GM19023 (cell line): Measurements from ENCODE around the gene MEN1.

Experiments
- ATAC-seq: cut with Tn5 transposase; IDR thresholded peaks from one replicate; pipeline ENCODE4 v1.9.1; 2021; ENCODE audit warnings: mild to moderate bottlenecking, moderate library complexity; ENCODE audit not compliant: unreplicated experiment

The MEN1 gene

DNA sequence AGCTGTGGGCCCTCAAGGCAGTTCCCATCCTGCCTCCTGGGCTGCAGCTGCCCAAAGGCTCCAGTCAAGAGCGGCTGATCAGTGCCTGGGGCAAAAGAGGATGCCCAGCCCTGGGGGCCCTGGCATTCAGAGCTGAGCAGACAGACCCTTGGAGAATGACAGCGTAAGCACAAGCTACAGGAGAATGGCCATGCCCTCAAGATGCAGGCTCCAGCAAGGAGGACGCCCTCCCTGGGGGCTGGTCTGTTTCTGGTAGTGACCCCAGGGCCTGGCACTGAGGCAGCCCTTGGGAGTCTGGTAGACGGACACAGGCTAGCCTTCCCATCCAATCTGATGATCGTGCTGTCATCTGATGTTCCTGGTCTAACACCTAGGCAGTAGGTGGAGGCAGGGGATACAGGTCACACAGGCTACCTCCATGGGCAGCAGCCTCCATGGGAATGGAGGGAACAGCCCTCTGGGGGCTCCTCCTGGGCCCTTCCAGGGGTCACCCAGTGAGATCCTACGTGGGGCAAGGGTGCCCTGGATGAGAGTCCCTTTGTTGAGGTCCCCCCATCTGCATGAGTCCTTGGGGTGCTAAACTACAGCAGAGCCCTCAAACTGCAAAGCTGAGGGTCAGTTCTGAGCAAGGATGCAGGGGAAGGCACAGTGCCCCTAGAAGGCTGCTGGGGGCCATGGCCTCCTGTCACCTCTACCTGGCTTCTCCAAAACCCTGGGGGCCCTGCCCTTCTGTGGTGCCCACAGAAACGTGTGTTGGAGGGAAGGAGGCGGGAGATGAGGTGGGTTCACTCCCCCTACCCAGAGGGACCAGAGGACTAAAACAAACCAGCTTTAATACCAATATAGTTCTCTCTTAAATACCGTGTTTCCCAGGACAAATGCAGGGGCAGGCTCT, 21.8 kb downstream of the MEN1 start:
- ATAC-seq, result no peak

GRCh38 chr11:64787526-64788320, 22.6 kb downstream of the MEN1 start:
- no peak for ATAC-seq

DNA sequence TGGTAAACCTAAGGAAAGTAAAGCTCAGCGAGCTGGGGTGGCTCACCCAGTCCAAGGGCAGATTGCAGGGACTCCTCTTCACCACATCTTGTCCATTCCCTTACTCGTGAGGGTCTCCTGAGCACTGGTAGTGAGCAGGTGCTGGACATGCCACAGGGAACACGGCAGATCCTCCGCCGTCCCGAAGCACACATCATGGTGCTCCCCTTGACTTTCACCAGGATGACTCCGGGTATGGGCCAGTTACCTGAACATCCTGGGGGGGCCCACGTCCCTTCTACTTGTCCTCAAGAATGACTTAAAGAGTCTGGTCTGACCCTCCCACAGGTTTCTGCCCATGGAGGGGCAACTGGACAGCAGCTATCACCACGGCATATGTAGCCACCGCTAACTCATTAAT, 24.0 kb downstream of the MEN1 start:
- no peak for ATAC-seq

DNA sequence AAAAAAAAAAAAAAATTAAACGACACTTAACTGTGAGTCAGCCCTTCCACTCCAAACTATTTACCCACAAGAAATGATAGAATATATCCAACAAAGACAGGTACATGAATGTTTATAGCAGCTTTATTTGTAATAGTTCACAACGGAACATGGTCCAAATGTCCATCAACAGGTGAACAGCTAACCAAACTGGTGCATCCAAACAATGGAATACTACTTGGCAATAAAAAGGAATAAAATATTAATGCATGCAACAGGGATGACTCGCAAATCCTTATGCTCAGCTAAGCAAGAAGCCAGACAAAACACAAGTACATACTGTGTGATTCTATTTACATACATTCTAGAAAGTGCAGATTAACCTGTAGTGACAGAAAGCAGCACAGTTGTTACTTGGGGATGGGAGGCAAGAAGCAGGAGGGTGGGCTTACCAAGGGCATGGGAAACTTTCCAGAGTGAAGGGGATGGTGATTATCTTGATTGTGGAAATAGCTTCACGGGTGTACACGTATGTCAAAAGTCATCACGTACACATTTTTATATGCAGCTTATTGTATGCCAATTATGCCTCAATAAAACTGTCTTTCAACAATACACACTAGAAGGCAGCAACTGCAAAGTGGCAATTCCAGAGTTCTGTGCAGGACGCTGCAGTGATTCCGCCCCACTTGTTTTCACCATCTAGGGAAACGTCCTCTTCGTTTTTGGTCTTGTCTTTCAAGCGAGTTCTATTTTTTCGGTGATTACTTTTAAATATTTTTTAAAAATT, 25.4 kb downstream of the MEN1 start:
- ATAC-seq, result no peak

DNA sequence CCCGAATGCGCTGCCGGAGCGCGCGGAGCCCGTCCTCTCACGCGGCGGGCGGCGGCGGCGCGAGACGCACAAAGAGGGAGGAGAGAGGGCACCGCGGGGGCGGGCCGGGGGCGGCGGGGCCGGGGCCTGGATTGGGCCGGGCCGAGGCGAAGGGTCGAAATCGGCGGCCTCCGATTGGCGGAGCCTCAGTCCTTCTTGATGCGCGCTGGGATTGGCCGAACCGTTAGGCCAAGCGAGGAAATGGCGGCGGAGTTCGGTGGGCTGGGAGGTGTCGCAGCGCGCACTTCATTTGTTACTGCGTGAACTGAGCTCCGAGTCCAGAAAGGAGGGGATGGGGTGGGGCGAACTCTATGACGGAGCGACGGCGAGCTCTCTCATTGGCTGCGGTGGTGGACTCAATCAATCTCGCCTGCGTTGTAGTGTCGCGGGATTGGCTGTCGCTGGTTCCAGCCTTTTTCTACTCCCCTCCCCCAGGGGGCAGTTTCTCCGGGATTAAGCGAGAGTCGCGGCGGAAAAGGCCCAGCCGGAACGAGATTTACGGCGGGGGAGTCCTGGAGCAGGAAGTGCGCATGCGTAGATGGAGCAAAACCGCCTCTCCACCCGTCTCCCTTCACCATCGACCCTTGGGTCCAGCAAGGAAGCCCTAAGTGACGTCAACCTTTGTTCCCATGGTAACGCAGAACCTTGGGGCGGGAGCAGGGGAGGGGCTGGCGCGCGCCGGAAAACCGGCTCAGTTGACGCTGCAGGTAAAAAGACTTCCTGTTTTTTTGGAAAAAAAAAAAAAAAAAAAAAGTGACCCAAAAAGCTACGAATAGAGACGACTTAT, 31.7 kb downstream of the MEN1 start, which contains the start of gene SF1:
SF1 (minus strand) TSS at position 70 of the 826 bp plus-strand sequence. CDS start 150 bp downstream, outside the sequence.
- peak; percentile 79 for ATAC-seq

DNA sequence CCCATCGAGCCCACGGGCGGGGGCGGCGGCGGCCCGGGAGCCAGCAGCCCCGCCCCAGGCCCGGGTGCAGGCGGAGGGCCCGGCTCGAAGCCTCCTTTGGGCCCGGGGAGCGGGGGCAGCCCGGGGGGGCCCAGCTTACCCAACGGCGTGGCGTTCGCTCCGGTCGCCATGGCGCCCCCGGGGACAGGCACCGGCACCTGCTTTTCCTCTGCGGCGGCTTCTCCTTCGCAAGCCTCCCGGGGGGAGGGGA, 32.2 kb downstream of the MEN1 start:
- ATAC-seq, result peak; percentile 15

DNA sequence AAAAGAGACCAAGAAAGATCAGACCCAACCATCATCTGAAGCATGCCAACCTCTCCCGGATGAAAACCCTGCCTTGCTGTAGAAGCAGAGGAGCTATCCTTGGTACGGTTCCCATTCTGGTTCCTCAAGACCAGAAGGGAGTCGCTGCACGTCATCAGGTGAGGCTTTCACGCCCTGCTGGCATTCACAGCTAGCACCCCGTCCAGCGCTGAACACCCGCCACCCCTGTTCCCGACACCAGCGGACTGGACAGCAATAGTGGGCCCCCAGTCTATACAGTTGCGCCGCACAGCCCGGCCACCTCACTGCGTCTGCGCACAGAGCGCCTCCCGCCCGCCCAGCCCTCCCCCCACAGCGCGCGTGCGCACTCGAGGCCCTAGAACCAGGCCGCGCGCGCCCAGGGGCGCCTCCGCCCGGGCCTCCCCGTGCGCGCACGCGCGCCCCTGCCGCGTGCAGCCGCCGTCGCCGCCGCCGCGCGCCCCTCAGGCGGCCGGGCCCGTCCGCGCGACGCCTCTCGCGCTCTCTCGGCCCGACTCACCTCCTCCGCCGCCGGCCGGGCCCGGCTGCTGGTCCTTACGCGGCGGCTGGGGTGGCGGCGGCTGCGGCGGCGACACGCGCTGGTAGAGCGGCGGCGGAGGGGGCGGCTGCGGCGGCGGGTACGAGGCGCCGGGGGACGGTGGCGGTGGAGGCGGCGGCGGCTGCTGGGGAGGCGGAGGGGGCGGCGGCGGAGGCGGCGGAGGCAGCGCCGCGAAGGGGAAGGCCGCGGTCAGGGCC, 32.7 kb downstream of the MEN1 start:
- ATAC-seq, result peak; percentile 16

DNA sequence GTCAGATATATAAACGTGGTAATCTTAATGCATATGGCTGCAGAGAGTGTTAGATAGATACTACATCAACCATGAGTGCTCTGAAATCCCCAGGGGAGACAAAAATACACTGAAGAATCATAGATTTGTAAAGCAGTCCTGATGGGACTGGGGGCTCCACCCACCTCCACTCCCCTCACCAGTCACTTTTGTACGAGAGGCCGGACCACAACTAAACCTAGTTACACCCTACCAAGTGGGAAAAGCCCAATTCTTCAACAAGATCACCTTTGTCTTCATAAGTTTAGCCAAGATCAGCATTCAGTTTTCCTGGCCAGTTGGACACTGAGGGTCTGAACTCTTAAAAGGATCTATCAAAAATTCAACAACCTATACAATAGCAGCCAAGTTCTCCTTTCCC, 33.5 kb downstream of the MEN1 start:
- no peak for ATAC-seq

DNA sequence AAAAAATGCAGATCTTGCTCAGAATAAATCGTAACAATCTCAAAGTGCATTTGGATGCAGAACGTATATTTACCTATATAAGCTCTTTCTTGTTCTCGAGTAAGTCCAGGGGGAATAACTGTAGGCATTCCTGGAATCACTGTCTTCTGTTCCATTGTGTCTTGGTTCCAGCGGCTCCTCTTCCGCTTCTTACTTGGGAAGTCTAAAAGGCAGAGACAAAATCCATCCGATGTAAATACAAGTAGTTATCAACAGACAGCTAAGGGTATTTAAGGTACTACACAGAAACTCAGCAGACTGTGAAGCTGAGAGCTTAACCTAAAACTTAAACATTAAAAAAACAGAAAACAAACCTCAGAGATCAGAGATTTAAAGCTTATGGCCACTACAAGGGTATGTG, 33.9 kb downstream of the MEN1 start:
- no peak for ATAC-seq

DNA sequence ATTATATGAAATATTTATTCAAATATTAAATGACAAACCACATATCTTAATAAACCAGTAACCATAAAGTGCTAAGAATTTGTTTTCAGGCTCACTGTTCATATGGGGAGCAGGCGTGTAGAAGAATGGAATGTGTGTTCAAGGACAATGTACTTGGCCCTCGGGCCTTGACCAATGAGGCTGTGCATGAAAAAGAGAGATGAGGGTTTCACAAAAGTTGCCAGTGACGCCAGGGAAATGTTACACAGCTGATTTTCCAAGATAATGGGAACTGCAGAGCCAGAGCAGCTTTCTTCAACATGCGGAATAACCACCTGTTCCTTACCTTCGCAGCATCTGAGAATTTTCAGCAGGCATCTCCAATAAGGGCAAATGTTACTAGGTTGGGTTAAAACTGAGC, 36.2 kb downstream of the MEN1 start:
- ATAC-seq, result no peak

DNA sequence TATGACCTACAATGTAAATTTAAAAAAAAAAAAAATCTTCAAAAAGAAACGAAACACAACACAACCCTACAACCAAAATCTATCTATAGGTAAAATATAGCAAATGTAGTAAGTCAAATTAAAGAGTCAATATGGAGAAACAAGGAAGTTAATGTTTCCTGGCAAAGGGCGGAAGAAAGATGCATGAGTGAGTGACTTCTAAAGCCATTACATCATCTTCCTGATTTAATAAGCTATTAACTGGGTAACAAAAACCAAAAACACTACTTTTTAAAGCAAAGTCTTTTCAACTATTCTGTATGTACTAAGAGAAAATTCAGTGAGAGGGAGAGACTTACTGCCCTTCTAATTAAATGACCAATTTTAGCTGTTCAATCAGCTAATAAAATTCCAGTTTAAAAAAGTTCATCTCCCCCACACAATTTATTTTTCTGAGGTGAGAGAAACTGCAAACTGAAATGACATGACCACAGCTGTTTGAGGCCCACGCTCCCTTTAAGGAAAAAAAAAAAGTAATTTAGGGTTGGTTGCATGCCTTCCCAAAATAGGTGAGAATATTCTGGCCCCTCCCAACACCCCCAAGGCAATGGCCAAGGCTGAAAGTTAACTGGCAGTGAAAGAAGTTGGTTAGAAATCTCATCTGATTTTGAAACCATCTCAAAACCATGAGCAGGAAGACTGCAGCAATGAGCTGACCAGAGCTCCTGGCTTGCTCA, 37.9 kb downstream of the MEN1 start:
- ATAC-seq, result no peak

DNA sequence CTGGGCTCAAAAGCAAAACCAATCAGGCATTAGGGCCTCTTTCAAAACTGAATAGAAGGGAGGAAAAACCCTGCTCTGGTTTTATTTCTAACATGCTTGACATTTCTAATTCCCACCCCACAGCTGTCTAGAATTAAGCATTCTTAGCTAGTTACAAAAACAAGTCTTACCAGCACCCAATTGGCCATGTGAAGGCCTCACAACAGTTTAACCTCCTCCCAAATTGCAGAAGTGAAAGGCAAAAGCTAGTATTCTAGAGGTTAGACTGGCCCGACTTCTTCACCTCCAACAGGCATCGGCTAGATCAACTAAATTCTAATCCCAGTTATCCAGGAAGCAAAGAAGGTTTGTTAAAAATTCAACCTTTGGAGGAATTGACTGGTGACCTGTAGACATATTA, 38.5 kb downstream of the MEN1 start:
- no peak for ATAC-seq

DNA sequence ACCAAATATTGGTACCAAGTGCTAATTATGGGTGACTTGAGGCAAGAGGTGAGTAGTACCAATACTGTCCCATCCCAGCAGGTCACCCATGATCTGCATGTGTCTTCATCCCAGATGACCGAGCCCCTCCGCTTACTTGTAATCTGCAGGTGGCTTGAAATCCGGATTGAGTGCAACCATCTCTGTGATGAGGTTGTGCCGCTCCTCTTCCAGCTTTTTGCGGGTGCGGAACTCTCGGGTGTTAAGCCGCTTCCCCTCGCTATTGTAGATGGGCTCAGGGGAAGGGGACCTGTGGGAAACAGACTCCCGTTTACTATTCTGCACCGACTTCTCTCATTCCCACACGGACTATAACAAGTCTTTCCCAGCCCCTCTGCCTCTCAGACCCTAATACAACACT, 40.2 kb downstream of the MEN1 start:
- ATAC-seq, result no peak

- no peak for ATAC-seq
These were observed 41.1 kb downstream of the MEN1 start for GRCh38 chr11:64769283-64769682.

- ATAC-seq, result no peak
These were observed 42.1 kb downstream of the MEN1 start for GRCh38 chr11:64768300-64768694.

DNA sequence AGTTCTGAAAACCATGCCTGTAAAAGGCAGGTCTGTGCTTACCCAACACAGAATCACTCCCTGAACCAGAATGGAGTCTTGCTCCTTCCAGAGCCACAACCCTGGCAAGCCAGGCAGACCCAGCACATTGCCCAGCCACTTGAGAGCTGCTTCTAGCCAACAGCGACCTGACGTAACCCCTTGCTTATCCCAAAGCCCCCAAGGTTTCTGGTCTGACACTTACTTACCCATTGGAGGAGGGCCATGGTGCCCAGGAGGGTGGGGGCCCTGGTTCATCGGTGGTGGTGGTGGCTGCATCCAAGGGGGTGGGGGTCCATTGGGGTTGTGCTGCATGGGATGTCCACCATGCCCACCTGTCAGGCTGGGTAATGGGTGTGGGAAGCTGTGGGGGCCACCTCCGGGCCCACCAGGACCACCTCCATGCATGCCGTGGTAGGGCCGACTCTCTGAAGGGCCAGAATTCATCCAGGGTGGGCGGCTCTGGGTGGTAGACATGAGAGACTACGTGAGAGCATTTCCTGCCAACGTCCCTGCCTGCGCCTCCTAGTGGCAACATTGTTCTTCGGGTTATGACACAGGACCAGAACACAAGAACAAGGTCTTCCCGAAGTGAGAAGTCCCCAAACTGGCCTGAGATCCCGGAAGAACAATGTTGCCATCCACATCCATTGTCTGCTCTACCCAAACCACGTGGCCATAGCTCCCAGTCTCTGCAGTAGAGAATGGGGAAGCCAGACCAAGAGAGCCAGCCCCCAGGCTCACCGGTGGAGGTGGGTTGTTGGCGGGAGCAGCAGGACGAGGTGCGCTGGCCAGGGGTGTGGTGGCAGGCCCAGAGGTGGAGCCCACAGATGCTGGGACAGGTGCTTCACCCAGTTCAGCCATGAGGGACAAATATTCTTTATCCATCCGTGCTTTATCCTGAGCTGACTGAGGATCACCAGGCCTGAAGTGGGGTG, 42.7 kb downstream of the MEN1 start:
- ATAC-seq, result no peak

DNA sequence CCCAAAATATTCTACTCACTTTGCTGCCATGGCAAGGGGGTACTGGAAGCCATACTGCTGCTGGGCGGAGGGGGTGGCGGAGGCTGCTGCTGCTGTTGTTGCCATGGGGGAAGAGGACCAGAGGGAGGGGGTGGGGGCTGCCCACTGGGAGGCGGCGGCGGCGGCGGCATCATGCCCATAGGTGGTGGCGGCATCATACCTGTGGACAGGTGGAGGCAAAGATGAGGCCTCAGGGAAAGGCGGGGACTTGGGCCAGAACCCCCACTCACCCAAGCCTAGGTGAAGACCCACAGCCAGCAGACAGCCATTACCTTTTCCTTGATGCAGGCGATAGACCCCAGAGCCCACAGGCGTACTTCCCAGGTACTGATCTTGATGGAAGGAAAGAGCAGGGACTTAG, 43.5 kb downstream of the MEN1 start:
- ATAC-seq, result no peak
